Germinal center (tissue), 1 donor: Measurements from ENCODE around the gene CCIN.

ENCODE experiments used
- DNase-seq: peaks from one replicate; pipeline ENCODE4 v3.0.0; 2012; ENCODE audit warnings: mixed read lengths, low spot score

CCIN gene

DNA sequence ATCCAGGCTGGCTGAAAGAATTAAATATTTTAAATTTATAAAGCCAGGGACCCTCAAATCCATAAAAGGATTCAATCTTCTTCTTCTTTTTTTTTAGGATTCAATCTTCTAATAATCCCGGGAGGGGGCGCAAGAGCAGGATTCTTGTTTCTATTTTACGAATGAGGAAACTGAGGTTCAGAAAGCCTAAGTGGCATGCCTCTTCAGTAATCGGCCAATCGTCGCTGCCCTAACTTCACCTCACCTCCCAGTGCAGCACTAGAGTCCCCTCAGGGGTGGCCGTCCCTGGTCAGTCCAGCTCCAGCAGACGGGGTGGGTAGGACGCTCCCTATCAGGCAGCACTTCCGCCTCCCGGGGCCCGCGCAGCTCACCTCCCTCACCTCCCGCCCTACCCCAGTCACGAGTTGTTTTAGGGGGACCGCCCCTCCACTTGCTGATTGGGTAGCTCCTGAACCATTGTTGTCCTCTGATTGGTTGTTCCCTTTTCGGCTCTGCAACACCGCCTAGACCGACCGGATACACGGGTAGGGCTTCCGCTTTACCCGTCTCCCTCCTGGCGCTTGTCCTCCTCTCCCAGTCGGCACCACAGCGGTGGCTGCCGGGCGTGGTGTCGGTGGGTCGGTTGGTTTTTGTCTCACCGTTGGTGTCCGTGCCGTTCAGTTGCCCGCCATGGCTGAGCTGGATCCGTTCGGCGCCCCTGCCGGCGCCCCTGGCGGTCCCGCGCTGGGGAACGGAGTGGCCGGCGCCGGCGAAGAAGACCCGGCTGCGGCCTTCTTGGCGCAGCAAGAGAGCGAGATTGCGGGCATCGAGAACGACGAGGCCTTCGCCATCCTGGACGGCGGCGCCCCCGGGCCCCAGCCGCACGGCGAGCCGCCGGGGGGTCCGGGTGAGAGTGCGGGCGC is 21.5 kb downstream of the CCIN start, which contains the start of gene CLTA:
Gene CLTA (plus strand): TSS at position 534 of the 902 bp plus-strand sequence. CDS start 136 bp downstream, at position 670.
- DNase-seq, result peak; percentile 99

DNA sequence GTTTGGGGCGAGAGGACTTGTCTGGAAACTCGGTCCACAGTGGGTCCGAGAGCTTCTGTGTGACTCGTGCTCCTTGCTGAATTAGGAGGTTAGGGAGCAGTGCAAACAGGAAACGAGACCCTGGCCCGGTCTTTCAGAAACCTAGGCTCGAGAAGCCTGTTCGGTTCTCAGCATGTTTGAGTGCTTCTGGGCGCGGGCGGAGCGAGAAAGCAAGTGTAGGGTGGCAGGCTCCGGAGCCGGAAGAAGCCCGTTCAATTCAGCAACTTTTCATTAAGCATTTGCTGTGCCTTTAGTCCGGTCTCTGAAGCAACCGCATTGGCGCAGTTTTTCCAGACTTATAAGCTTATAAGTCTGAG is 22.1 kb downstream of the CCIN start:
- peak; percentile 46 for DNase-seq

DNA sequence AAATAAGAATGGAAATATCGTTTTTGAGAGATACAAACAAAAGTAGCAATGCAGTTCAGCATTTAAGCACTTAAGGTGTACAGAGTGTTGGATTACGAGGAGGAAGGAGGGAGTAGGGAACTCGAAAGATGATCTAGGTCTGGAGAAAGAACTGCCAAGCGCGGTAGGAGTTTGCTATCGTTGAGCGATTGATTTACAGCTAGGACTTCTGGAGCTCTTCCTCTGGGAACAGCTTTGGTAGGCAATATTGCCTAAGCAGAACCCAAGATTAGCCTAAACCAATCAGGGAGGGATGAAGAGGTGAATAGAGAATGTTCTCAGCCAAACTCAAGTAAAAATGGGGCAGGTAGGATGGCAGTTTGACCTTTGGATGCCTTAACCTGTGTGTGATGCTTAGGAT is 22.5 kb downstream of the CCIN start:
- no peak for DNase-seq

DNA sequence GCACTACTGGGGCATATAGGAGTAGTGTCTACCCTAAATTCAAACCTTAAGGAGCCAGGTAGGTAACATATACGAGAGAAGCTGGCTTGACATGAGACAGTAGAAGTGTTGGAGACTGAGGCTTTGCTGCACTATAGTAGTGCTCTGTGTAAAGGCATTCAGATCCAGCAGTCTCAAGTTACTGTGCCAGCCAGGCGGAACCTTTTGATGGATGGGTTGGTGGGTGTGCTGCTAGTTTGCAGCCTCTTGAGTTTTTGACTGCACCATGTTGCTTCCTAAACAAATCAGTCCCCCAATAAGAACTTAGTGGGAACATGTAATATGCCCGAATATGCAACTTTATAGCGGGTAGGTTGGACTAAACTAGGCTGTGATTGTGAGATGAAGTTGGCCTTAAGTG is 23.0 kb downstream of the CCIN start:
- no peak for DNase-seq

DNA sequence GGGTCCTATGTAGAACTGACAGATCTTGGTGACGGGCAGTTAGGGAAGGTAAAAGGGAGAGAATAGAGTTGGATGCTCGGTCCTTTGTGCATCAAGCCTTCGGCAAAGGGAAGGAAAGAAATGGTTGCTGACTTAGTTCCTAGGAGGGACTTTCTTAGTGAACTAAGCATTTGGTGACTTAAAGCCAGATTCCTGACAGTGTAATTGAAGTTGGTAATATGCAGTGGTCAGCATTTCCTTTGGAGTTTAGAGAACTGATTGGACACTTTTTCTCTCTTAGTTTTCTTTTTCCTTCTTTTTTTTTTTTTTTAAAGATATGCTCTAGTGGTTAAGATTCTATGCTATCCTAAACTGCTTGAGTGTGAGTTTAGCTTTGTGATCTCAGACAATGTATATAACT is 23.8 kb downstream of the CCIN start:
- no peak for DNase-seq

DNA sequence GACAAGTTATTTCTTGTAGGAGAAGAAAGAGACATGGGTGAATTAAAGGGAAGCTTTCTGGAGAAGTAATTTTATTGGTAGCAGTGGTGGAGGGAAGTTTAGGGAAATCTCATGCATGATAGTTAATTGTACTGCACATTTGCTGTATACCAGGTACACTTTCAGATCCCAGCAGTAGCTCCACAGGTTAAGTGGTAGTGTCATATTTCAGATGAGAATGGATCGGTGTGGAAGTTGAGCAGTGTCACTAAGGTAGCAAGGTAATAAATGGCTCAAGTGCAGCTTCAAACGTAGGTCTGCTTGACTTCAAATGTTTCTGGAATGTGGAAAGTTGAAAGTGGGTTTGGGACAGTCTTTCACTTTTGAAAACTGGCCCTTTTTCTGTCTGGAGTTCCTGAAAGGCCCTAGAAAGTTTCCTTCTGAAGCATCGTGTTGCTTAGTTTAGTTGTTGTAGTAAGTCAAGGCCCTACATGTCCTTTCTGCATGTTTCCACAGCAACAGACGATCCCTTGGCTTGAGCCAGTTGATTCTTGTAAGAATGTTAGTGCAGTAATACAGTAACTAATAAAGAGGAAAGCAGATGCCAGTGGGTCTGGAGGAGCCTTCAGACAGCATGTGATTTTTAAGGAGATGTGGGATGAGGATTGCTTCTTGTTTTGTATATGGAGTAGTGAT is 25.3 kb downstream of the CCIN start:
- DNase-seq, result no peak

DNA sequence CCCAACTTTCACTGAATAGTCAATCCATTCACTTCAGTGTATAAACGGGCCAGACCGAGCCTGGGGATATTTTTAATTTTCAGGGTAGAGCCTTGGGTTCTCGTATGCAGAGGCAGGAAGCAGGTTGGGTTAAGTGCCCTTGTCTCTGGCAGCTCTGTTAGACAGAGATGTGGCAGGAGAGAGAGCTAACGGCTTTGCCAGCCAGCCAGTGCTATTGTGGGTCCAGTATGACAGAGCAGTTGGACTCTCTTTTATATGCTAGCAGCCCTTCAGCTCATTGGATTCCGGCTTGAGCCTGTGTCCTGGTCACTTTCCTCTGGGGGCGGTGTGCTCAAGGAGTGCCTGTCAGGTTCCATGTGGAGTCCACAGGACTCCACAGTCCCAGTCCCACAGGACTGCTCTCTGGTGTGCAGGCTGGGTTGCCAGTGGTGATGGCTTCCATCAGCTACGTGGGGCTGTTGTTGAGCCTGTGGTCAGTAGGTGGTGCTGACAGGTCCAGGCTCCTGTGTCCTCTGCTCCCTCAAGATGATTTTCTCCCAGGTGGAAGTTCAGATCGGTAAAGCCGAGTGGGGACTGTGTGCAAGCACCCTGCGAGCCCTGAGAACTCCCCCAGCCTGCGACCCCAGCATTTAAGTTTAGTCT is 35.8 kb downstream of the CCIN start:
- no peak for DNase-seq

DNA sequence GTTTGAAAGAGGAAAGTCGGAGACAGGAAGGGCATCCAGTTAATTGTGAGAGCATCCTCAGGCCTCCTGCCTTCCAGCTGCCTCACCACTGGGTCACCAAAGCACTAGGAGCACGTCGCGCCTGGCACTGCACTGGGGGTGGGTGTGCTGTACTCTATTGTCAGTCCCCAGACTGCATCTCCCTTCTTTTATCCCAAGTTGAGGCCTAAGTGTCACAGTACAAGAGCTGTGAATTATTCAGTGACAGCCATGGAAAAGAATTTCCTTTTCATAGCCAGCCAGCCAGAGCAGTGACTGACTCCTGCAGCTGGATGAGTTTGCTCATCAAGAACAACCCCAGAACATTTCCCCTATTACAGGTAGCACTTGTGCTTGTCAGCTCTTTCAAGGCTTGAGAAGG is 37.8 kb downstream of the CCIN start:
- DNase-seq, result no peak

DNA sequence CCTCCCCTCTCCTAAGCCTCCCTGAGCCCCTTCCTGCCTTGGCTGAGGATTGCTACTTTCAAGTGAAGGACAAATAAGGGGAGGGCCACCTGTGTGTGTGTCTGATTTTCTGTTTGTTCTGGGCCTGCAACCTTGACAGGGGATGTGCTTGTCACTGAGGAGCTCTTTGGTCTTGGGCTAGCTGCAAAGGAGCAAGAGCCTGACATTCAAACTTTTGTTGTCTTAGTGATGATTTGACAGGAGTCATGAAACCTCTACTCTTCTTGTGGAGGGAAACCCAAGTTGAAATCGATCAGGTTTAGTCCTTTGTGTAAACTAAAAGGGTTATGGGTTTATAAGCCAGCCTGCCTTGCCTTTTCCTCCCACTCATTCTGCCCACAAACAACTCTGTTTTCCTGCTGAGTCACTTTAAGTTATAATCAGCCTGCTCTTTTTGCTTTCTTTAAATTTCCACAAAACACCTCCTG is 38.4 kb downstream of the CCIN start:
- DNase-seq, result no peak

DNA sequence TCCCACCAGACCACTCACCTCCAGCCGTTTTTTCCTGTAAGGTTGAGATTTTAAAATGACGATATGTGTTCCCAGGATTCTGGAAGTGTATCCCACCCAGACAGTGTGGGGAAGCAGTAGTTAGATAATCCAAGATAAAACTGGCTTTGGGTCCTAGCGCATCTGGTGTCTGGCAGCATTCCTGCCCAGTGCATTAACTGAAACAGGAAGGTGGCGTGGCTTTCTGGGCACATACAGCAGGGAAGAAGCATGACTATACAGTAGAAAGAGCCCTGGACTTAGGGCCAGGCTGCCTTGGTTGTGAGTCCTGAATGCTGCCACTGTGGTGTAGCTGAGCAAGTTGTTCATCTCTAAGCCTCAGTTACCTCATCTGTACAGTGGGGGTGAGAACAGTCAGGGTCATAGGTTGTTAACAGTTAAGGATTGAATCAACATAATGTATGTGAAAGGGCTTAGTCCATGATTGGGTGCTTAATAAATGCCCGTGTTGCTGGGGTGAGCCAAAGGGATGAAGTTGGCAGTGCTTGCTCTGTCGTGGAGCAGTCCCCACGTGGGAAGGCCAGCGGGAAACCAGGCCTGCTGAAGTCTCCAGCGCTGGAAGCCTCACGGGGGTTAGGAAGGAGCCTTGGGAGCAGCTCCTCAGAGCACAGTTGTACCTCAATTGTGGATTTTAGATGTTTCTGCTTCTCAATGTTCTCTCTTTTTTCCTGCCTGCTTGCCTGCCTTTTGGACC is 39.5 kb downstream of the CCIN start:
- DNase-seq, result no peak

DNA sequence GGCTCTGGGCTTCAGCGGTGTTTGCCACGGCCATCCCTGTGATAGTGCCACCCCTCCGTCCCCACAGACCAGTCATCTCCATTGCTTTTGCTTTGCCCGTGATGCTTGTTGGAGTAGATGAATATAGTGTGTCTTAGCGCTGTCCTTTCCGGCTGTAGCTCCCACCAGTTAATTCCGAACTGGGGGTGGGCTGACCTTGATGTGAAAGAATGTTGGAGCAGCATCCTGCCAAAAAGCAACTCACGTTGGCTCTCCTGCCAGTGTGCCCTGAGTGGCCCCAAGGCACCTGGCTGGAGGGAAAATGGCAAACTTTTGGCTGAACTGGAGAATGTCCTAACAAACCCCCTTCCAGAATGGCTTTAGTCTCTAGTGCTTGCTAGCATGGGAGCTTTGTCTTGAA is 41.5 kb downstream of the CCIN start:
- no peak for DNase-seq

DNA sequence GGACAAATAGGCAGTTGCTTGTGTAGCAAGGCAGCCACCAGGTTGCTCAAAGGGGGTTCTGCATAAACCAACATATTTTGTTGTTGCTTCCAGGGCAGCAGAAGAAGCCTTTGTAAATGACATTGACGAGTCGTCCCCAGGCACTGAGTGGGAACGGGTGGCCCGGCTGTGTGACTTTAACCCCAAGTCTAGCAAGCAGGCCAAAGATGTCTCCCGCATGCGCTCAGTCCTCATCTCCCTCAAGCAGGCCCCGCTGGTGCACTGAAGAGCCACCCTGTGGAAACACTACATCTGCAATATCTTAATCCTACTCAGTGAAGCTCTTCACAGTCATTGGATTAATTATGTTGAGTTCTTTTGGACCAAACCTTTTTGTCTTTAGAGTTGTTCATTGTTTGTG is 42.3 kb downstream of the CCIN start:
- no peak for DNase-seq

DNA sequence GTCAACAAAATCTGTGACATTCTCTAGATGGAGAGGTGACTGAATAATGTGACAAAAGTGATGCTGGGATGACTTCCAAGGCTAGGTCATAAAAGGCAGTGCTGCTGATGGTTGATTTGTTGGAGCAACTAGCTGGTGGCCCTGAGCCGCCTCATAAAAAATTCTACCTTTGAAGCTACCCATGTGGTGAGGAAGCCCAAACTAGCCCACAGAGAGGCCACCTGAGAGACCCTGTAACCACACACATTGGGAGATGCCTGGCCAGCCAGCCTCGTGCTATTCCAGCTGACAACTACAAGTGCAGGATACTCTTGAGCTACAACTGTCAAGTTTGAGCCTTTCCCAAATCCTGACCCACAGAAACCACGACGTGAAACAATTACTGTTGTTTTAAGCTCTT is 44.2 kb downstream of the CCIN start:
- DNase-seq, result no peak

DNA sequence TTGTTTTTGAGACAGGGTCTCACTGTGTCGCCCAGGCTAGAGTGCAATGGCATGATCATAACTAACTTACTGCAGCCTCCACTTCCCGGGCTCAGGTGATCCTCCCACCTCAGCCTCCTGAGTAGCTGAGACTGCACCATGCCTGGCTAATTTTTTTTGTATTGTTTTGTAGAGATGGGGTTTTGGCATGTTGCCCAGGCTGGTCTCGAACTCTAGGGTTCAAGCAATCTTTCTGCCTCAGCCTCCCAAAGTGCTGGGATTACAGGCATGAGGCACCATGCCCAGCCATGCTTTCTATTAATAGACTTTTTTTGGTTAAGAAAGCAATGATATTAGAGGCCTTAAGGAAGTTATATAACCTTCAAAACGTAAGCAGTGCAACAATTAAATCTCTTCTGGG is 44.8 kb downstream of the CCIN start:
- DNase-seq, result no peak

DNA sequence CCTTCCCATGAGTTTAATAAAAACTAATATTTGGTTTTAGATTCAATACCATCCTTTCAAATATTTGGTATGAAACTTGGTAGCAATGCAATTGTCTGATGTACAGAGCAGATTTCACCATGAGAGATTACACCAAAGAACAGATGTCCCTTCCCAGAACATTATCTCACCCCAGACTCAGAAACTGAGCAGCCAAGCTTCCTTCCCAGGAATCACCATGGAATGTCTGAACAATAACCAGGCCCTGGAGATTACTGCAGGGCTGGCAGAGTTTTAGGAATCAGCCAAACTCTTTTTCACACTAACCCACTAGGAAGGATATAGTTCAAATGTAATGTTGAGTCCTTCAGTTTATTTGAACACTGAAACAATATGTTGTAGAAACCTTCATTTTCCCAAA is 45.4 kb downstream of the CCIN start:
- DNase-seq, result no peak

DNA sequence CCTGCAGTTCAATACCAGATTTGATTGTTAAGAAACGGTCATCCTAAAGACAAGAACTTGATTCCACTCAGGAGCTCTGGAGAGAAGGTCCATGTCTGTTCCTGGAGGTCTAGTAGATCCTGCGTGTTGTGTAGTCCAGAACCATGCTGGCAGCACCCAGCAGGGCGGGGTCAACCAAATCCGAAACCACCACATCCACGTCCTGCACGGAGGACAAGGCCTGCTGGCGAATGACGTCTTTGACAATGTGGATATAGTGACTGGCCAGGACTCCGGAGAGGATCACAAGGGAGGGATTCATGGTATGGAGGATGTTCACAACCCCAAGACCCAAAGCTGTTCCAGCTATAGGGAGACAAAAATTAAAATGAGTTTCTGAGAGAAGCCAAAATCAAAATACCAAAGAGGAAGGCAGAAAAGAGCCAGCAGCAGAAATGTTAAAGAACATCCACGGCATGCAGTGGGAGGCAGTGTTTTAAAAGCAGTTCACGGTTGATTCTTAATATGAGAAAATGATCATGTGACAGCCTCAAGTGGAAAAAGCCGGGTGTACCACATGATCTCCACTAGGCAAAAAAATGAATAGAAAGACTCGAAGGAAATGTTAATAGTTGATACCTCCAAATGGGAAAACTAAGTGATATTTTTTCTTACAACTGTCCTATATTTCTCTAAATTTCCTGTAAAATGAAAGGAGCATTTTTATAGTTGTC is 48.2 kb downstream of the CCIN start:
- DNase-seq, result no peak

DNA sequence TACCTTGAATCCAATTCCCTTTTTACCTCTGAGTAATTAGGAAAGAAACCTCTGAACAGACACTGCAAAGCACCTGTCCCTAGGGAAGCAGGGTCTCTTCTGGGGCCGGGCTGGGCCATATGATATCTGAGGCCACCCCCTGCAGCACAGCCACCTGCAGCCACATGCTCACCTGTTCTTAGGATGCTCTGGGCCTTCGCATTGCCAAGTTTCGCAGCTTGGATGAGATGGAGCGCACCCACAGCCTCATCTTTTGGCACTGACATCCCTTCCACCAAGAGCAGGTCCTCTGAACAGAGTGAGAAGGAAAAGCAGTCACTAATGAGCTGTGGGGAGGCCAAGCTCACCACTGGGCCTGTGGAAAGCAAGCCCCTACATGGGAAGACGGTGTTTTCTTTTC is 48.8 kb downstream of the CCIN start:
- DNase-seq, result no peak

DNA sequence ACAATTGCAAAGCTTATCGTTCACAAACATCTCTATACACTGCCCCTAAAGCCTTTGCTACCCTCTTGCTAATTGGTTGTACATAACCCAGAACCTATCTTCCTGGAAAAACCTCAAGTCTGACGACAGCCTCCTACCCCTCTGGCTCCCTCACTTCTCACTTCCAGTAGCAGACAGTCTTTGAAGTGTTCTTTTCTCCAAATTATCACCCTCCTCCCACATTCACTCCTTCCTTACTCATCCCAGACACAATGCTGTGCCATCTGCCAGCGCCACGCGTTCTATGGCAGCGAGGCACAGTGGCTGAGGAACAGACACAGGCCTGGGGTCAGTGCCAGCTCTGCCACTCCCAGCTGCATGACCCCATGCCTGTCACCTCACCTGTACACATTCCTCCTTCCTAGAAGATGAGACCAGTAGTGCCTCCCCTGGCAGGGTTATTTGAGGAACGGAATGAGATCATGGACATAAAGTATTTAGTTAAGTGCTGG is 49.3 kb downstream of the CCIN start:
- DNase-seq, result no peak
